HepG2 (cell line): ENCODE data around the gene LSM14B. TPM values are rescaled to one million over a fixed set of nuclear protein-coding genes. Genes with fewer than 3 reads are reported as not detected.

Experiments
- ATF7-NPFF ChIP-seq: sonication (generic); formaldehyde crosslinking; IDR thresholded peaks from 2 replicates; pipeline ENCODE4 v1.8.1; 2023; ENCODE audit warnings: mild to moderate bottlenecking, low read depth, missing genetic modification reagents, moderate library complexity
- CBX2 ChIP-seq, 2 experiments: fragments of 200-600 bp in 1 of 2; sonication (generic); formaldehyde crosslinking in 1 of 2; IDR thresholded peaks; 2 replicates each; pipeline versions ENCODE4 v1.7.0 to v1.8.1; 2018 to 2022; ENCODE audit warnings: low read depth in 2 of 2, low read length in 1 of 2, mild to moderate bottlenecking in 1 of 2, missing genetic modification reagents in 1 of 2
- FOXK1 ChIP-seq: sonication (generic); formaldehyde crosslinking; IDR thresholded peaks from 2 replicates; pipeline ENCODE4 v1.4.0; 2020; ENCODE audit warnings: low read depth, missing genetic modification reagents, borderline replicate concordance
- HIVEP1 ChIP-seq: sonication (generic); formaldehyde crosslinking; IDR thresholded peaks from 2 replicates; pipeline ENCODE4 v1.4.0; 2020; ENCODE audit warnings: mild to moderate bottlenecking, missing genetic modification reagents
- HMGXB3 ChIP-seq: sonication (generic); formaldehyde crosslinking; IDR thresholded peaks from 2 replicates; pipeline ENCODE4 v1.4.0; 2020; ENCODE audit warnings: missing genetic modification reagents, borderline replicate concordance
- KDM3A ChIP-seq: IDR thresholded peaks from 2 replicates; pipeline ENCODE4 v1.6.1; 2018; ENCODE audit warnings: low read depth, missing compliant biosample characterization
- KMT2A ChIP-seq: sonication (generic); formaldehyde crosslinking; IDR thresholded peaks from 2 replicates; pipeline ENCODE4 v1.4.0; 2020; ENCODE audit warnings: missing genetic modification reagents
- MEIS2 ChIP-seq: sonication (generic); formaldehyde crosslinking; IDR thresholded peaks from 2 replicates; pipeline ENCODE4 v1.9.0; 2021; ENCODE audit warnings: mild to moderate bottlenecking, missing genetic modification reagents
- POLR2A ChIP-seq, 2 experiments: IDR thresholded peaks; 2 replicates each; pipeline ENCODE4 v1.6.1; 2011; ENCODE audit warnings: low read depth in 2 of 2, low read length in 2 of 2, mild to moderate bottlenecking in 1 of 2, moderate library complexity in 1 of 2; ENCODE audit not compliant: insufficient read depth in 1 of 2
- SOX5 ChIP-seq: IDR thresholded peaks from 2 replicates; pipeline ENCODE4 v1.6.1; 2016; ENCODE audit warnings: borderline replicate concordance
- TFE3 ChIP-seq: IDR thresholded peaks from 2 replicates; pipeline ENCODE4 v1.6.1; 2016
- ZFP82 ChIP-seq: sonication (generic); formaldehyde crosslinking; IDR thresholded peaks from 2 replicates; pipeline ENCODE4 v1.5.1; 2020; ENCODE audit warnings: mild to moderate bottlenecking, missing genetic modification reagents, borderline replicate concordance
- ZNF414 ChIP-seq: sonication (generic); formaldehyde crosslinking; IDR thresholded peaks from 2 replicates; pipeline ENCODE4 v1.5.0; 2020; ENCODE audit warnings: missing genetic modification reagents
- ZNF646 ChIP-seq: sonication (generic); formaldehyde crosslinking; IDR thresholded peaks from 2 replicates; pipeline ENCODE4 v1.9.0; 2021; ENCODE audit warnings: mild to moderate bottlenecking, missing genetic modification reagents
- ZNF670 ChIP-seq: sonication (generic); formaldehyde crosslinking; IDR thresholded peaks from 2 replicates; pipeline ENCODE4 v1.8.0; 2022; ENCODE audit warnings: mild to moderate bottlenecking, missing genetic modification reagents, borderline replicate concordance
- ZNF768 ChIP-seq: sonication (generic); formaldehyde crosslinking; IDR thresholded peaks from 2 replicates; pipeline ENCODE4 v1.4.0; 2020; ENCODE audit warnings: missing genetic modification reagents
- polyA plus RNA-seq, 8 experiments: library from polyadenylated mRNA; depleted of rRNA in 3 of 8; stranded (reverse) in 7 of 8; unstranded in 1 of 8; fragments of >200 nt; fragmentation: Illumina TruSeq in 4 of 8; extraction: Trizol in 4 of 8; gene quantifications; 2 replicates each; pipeline versions ENCODE4 v1.2.1 to v1.2.3, GENCODE V29; 2011 to 2016; ENCODE audit warnings: low read depth in 4 of 8, missing spikeins in 1 of 8, mixed read lengths in 1 of 8; ENCODE audit not compliant: insufficient read depth in 1 of 8
- total RNA-seq, 5 experiments: library from RNA; depleted of rRNA; stranded (reverse); fragments of >200 nt; fragmentation: Illumina TruSeq; extraction: Trizol; gene quantifications; 2 replicates each; pipeline ENCODE4 v1.2.3, GENCODE V29; 2016; ENCODE audit warnings: low read depth in 1 of 5

LSM14B gene
- total and polyA plus RNA-seq, 2 of the 13 experiments (the other 11 are each of a cell fraction or from before 2014, with no cell fraction given): 43.3 to 79.2 TPM

- TF ChIP-seq TFE3 (CRISPR knock-in tag) (peak; percentile 57; the same call in 1 of the 2 replicates), MEIS2 (CRISPR knock-in tag) (0 out of 2 replicates have a peak, but pooled peaks have one; percentile 27), KDM3A (CRISPR knock-in tag) (0 out of 2 replicates have a peak, but pooled peaks have one; percentile 44), FOXK1 (peak; percentile 89), ZNF646 (CRISPR knock-in tag) (peak; percentile 86; the same call in 1 of the 2 replicates), HIVEP1 (CRISPR knock-in tag) (no peak), ZFP82 (CRISPR knock-in tag) (no peak), POLR2A (IDR thresholded peaks at IDR 0.05; ENCODE audit: insufficient read depth in 1 of 2, low read depth in 2 of 2, low read length in 2 of 2) (peak; percentile 69 to 70), ZNF414 (peak; percentile 80; the same call in 1 of the 2 replicates), HMGXB3 (CRISPR knock-in tag) (0 out of 2 replicates have a peak, but pooled peaks have one; percentile 33), ZNF768 (CRISPR knock-in tag) (peak; percentile 57; the same call in 1 of the 2 replicates), CBX2 (IDR thresholded peaks at IDR 0.05; ENCODE audit: low read depth, low read length) (no peak), CBX2 (CRISPR knock-in tag; IDR thresholded peaks at IDR 0.05; ENCODE audit: low read depth) (no peak), KMT2A (CRISPR knock-in tag) (0 out of 2 replicates have a peak, but pooled peaks have one; percentile 39), ATF7-NPFF (CRISPR knock-in tag) (0 out of 2 replicates have a peak, but pooled peaks have one; percentile 62), SOX5 (peak; percentile 91), ZNF670 (CRISPR knock-in tag) (0 out of 2 replicates have a peak, but pooled peaks have one; percentile 53)
Measured at GRCh38 chr20:62134735-62135231, 12.5 kb downstream of the LSM14B start (continued).
